GM23338 (cell line): ENCODE results near the gene COL2A1. TPM values are rescaled to one million over a fixed set of nuclear protein-coding genes. Genes with fewer than 3 reads are reported as not detected.

Source experiments
- ATAC-seq: fragments of 200-7000 bp; cut with Tn5 transposase; 3 replicates; pipeline ENCODE4 v1.9.1; 2020
- DNase-seq: peaks from one replicate; pipeline ENCODE4 v3.0.0-alpha.2; 2015; ENCODE audit warnings: low spot score
- H2AFZ ChIP-seq: fragments of 200-600 bp; sonication (generic); 2 replicates; pipeline ENCODE4 v1.8.0; 2016; ENCODE audit warnings: antibody characterized with exemption, mild to moderate bottlenecking, moderate library complexity
- H3F3A ChIP-seq: fragments of 200-600 bp; sonication (generic); replicated peaks from 2 replicates; pipeline ENCODE4 v1.8.0; 2017; ENCODE audit warnings: antibody characterized with exemption, mixed run types, low read depth
- H3K27ac ChIP-seq: fragments of 200-600 bp; sonication (generic); 2 replicates; pipeline ENCODE4 v1.6.1; 2016; ENCODE audit warnings: low read depth
- H3K27me3 ChIP-seq: fragments of 200-600 bp; sonication (generic); 2 replicates; pipeline ENCODE4 v1.8.0; 2016; ENCODE audit warnings: mild to moderate bottlenecking, mixed run types, moderate library complexity; ENCODE audit not compliant: insufficient read depth
- H3K36me3 ChIP-seq: fragments of 200-600 bp; sonication (generic); 2 replicates; pipeline ENCODE4 v1.8.0; 2016; ENCODE audit warnings: mild to moderate bottlenecking; ENCODE audit not compliant: insufficient read depth
- H3K4me1 ChIP-seq: fragments of 200-600 bp; sonication (generic); 2 replicates; pipeline ENCODE4 v1.8.0; 2016; ENCODE audit warnings: mild to moderate bottlenecking, moderate library complexity; ENCODE audit not compliant: insufficient read depth
- H3K4me2 ChIP-seq: fragments of 200-600 bp; sonication (generic); 2 replicates; pipeline ENCODE4 v1.7.1; 2017; ENCODE audit warnings: mixed run types
- H3K4me3 ChIP-seq: fragments of 200-600 bp; sonication (generic); 2 replicates; pipeline ENCODE4 v1.6.1; 2016; ENCODE audit warnings: mixed run types
- H3K79me2 ChIP-seq: fragments of 200-600 bp; sonication (generic); replicated peaks from 2 replicates; pipeline ENCODE4 v1.8.0; 2017; ENCODE audit warnings: mild to moderate bottlenecking; ENCODE audit not compliant: insufficient read depth
- H3K9me2 ChIP-seq: fragments of 200-600 bp; sonication (generic); 2 replicates; pipeline ENCODE4 v1.8.0; 2017; ENCODE audit not compliant: insufficient read depth
- H4K20me1 ChIP-seq: fragments of 200-600 bp; sonication (generic); replicated peaks from 2 replicates; pipeline ENCODE4 v1.8.0; 2017; ENCODE audit warnings: mild to moderate bottlenecking; ENCODE audit not compliant: insufficient read depth
- H3K27ac Mint-ChIP-seq: 2 replicates; pipeline ENCODE4 v1.8.0; 2020; ENCODE audit warnings: inconsistent platforms, mild to moderate bottlenecking, moderate library complexity, mixed read lengths
- H3K27me3 Mint-ChIP-seq: 3 replicates; pipeline ENCODE4 v1.8.0; 2022; ENCODE audit warnings: low read depth, mild to moderate bottlenecking, moderate library complexity, mixed read lengths, inconsistent platforms; ENCODE audit not compliant: insufficient read depth, poor library complexity
- H3K36me3 Mint-ChIP-seq: 3 replicates; pipeline ENCODE4 v1.8.0; 2021; ENCODE audit warnings: low read depth, mild to moderate bottlenecking, inconsistent platforms, moderate library complexity, mixed read lengths
- H3K4me1 Mint-ChIP-seq: 3 replicates; pipeline ENCODE4 v1.8.0; 2020; ENCODE audit warnings: mild to moderate bottlenecking, inconsistent platforms, mixed read lengths
- H3K4me3 Mint-ChIP-seq: 3 replicates; pipeline ENCODE4 v1.8.0; 2021; ENCODE audit warnings: moderate library complexity, mild to moderate bottlenecking, inconsistent platforms, mixed read lengths
- H3K9me3 Mint-ChIP-seq: 3 replicates; pipeline ENCODE4 v1.8.0; 2020; ENCODE audit warnings: moderate library complexity, mild to moderate bottlenecking, inconsistent platforms, mixed read lengths
- CREB1 ChIP-seq: fragments of 250-450 bp; sonication (Bioruptor Pico); IDR thresholded peaks from 2 replicates; pipeline ENCODE4 v1.5.0; 2020; ENCODE audit warnings: low read depth, mild to moderate bottlenecking, moderate library complexity
- POLR2AphosphoS5 ChIP-seq: IDR thresholded peaks from 2 replicates; pipeline ENCODE4 v1.6.1; 2016; ENCODE audit warnings: antibody characterized with exemption, low read depth
- polyA plus RNA-seq: library from polyadenylated mRNA; unstranded; fragments of >200 nt; fragmentation: Nextera tagmentation; extraction: Ambion mirVana; gene quantifications from 2 replicates; pipeline ENCODE4 v1.2.1, GENCODE V29; 2016
- total RNA-seq: library from RNA; depleted of rRNA; stranded (reverse); fragments of >200 nt; shearing (Covaris generic); gene quantifications from 2 replicates; pipeline ENCODE4 v1.2.3, GENCODE V29; 2014
- TF ChIP-seq, protein P1 (sequence below): fragments of 250-450 bp; sonication (Bioruptor Pico); IDR thresholded peaks from 2 replicates; pipeline ENCODE4 v1.5.0; 2020; ENCODE audit warnings: mild to moderate bottlenecking, moderate library complexity
- TF ChIP-seq, protein P2 (sequence below): IDR thresholded peaks from one replicate; pipeline ENCODE4 v1.6.1; 2018; ENCODE audit warnings: antibody characterized with exemption; ENCODE audit not compliant: unreplicated experiment

The COL2A1 gene
- total and polyA plus RNA-seq, 2 experiments from 2014 or later: 7.0 to 24.6 TPM

DNA sequence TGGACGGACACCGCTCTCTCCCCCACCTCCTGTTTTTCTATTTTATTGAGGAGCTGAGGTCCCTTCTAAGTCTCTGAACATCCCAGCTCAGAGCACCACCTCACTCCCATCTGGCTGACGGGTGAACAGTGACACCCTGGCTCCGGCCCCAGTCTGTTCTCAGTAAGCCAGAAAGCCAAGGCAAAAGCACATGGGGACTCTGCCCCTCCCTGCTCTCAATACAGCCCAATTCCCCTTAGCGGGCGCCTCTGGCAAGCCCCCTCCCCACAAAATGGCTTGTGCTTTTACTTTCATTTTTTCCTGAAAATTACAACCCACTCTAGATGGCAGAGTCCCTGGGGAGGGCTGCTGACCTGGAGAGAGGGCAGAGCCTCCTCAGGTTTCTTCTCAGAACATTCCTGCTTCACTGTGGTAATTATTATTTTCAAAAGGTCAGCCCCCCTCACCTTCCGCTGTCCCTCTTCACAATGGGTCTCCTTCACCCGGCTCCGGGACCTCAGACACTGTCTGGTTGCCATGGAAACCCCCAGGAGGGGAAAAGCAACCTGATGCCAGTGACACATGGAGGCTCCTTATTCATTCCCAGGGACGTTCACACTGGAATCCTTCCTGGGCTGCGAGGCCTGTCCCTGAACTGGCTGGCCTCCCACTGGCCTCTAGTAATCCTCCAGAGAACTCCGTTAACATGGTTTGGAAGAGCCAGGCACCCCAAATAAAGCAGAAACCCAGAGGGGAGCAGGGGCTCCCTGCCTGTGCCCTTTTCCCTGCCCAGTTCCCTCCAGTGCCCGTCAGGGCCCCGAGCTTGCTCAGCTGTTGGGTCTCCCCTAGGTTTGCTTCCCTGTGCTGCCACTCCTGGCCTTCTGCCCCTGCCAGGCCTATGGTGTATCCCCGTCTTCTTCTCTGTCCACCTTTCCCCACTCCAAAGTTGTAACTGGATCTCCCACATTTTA lies 15.9 kb downstream of the COL2A1 start:
- Histone ChIP-seq H3K9me2 (no peaks in the 10 kb centered on the region), H3K36me3 (no peaks in the 10 kb centered on the region), H3K4me1 (peaks cover 4% of the 10 kb centered on the region; the same call in 1 of the 2 replicates), H3K4me2 (no peak overlapping the region), H3K79me2 (no peaks in the 10 kb centered on the region), H2AFZ (no peak overlapping the region), H3F3A (no peaks in the 10 kb centered on the region), H3K4me3 (no peak overlapping the region), H3K27me3 (0 out of 2 replicates have a peak, but pooled peaks cover 4% of the 10 kb centered on the region), H3K27ac (no peak overlapping the region), H4K20me1 (no peaks in the 10 kb centered on the region; the same call in 1 of the 2 replicates)
- Mint-ChIP-seq H3K9me3 (no peaks in the 10 kb centered on the region), H3K4me3 (0 out of 3 replicates have a peak overlapping the region, but pooled peaks have one; percentile 4), H3K27ac (no peak overlapping the region), H3K27me3 (peaks cover 38% of the 10 kb centered on the region), H3K4me1 (peaks cover 15% of the 10 kb centered on the region), H3K36me3 (no peaks in the 10 kb centered on the region; the same call in 2 of the 3 replicates)
- TF ChIP-seq, protein P1, sequence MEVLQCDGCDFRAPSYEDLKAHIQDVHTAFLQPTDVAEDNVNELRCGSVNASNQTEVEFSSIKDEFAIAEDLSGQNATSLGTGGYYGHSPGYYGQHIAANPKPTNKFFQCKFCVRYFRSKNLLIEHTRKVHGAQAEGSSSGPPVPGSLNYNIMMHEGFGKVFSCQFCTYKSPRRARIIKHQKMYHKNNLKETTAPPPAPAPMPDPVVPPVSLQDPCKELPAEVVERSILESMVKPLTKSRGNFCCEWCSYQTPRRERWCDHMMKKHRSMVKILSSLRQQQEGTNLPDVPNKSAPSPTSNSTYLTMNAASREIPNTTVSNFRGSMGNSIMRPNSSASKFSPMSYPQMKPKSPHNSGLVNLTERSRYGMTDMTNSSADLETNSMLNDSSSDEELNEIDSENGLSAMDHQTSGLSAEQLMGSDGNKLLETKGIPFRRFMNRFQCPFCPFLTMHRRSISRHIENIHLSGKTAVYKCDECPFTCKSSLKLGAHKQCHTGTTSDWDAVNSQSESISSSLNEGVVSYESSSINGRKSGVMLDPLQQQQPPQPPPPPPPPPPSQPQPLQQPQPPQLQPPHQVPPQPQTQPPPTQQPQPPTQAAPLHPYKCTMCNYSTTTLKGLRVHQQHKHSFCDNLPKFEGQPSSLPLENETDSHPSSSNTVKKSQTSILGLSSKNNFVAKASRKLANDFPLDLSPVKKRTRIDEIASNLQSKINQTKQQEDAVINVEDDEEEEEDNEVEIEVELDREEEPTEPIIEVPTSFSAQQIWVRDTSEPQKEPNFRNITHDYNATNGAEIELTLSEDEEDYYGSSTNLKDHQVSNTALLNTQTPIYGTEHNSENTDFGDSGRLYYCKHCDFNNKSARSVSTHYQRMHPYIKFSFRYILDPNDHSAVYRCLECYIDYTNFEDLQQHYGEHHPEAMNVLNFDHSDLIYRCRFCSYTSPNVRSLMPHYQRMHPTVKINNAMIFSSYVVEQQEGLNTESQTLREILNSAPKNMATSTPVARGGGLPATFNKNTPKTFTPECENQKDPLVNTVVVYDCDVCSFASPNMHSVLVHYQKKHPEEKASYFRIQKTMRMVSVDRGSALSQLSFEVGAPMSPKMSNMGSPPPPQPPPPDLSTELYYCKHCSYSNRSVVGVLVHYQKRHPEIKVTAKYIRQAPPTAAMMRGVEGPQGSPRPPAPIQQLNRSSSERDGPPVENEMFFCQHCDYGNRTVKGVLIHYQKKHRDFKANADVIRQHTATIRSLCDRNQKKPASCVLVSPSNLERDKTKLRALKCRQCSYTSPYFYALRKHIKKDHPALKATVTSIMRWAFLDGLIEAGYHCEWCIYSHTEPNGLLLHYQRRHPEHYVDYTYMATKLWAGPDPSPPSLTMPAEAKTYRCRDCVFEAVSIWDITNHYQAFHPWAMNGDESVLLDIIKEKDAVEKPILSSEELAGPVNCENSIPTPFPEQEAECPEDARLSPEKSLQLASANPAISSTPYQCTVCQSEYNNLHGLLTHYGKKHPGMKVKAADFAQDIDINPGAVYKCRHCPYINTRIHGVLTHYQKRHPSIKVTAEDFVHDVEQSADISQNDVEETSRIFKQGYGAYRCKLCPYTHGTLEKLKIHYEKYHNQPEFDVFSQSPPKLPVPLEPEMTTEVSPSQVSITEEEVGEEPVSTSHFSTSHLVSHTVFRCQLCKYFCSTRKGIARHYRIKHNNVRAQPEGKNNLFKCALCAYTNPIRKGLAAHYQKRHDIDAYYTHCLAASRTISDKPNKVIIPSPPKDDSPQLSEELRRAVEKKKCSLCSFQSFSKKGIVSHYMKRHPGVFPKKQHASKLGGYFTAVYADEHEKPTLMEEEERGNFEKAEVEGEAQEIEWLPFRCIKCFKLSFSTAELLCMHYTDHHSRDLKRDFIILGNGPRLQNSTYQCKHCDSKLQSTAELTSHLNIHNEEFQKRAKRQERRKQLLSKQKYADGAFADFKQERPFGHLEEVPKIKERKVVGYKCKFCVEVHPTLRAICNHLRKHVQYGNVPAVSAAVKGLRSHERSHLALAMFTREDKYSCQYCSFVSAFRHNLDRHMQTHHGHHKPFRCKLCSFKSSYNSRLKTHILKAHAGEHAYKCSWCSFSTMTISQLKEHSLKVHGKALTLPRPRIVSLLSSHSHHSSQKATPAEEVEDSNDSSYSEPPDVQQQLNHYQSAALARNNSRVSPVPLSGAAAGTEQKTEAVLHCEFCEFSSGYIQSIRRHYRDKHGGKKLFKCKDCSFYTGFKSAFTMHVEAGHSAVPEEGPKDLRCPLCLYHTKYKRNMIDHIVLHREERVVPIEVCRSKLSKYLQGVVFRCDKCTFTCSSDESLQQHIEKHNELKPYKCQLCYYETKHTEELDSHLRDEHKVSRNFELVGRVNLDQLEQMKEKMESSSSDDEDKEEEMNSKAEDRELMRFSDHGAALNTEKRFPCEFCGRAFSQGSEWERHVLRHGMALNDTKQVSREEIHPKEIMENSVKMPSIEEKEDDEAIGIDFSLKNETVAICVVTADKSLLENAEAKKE (CRISPR knock-in tag): no peak
- TF ChIP-seq POLR2AphosphoS5: no peak
- ATAC-seq (peak; percentile 80), DNase-seq (peak; percentile 76)

DNA sequence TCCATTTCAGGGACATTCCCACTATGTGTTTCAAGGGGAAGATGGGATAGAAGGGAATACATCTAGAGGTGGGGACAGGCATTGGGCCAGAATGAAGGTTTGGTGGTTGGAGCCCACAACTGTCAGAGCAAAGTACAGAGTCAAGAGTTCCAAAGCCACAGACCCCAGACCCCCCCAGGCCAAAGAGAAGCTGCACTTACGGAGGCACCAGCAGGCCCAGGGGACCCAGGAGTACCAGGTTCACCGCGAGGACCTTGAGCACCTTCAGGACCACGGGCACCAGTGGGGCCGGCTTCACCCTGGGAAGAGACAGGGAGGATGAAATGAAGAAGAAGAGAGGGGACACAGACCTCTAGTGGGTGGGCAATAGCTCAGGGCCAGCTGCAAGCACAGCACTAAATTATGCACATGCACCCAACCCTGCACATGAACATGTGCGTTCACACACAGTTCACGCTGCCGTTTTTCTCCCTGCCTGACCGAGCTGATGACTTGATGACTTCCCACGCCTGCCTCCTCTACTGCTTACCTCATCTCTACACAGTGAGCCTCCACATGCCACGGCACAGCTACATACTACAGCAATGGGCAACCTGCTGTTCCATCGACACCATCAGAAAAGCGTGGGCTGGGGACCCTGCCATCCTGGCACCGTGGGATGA lies 16.7 kb downstream of the COL2A1 start:
- peaks cover 15% of the 10 kb centered on the region for H3K4me1 Mint-ChIP-seq
- no peaks in the 10 kb centered on the region for H3K9me3 Mint-ChIP-seq
- Histone ChIP-seq H3K27ac (no peak overlapping the region), H3K4me2 (no peak overlapping the region), H4K20me1 (no peaks in the 10 kb centered on the region; the same call in 1 of the 2 replicates), H3K79me2 (no peaks in the 10 kb centered on the region), H3K4me3 (no peak overlapping the region), H3K4me1 (peaks cover 4% of the 10 kb centered on the region; the same call in 1 of the 2 replicates), H3K36me3 (no peaks in the 10 kb centered on the region), H2AFZ (no peak overlapping the region), H3K27me3 (no peaks in the 10 kb centered on the region), H3F3A (no peaks in the 10 kb centered on the region), H3K9me2 (no peaks in the 10 kb centered on the region)
- no peak for DNase-seq
- no peaks in the 10 kb centered on the region; the same call in 2 of the 3 replicates for H3K36me3 Mint-ChIP-seq
- peaks cover 40% of the 10 kb centered on the region for H3K27me3 Mint-ChIP-seq
- TF ChIP-seq CREB1 (CRISPR knock-in tag): no peak
- TF ChIP-seq, protein P2, sequence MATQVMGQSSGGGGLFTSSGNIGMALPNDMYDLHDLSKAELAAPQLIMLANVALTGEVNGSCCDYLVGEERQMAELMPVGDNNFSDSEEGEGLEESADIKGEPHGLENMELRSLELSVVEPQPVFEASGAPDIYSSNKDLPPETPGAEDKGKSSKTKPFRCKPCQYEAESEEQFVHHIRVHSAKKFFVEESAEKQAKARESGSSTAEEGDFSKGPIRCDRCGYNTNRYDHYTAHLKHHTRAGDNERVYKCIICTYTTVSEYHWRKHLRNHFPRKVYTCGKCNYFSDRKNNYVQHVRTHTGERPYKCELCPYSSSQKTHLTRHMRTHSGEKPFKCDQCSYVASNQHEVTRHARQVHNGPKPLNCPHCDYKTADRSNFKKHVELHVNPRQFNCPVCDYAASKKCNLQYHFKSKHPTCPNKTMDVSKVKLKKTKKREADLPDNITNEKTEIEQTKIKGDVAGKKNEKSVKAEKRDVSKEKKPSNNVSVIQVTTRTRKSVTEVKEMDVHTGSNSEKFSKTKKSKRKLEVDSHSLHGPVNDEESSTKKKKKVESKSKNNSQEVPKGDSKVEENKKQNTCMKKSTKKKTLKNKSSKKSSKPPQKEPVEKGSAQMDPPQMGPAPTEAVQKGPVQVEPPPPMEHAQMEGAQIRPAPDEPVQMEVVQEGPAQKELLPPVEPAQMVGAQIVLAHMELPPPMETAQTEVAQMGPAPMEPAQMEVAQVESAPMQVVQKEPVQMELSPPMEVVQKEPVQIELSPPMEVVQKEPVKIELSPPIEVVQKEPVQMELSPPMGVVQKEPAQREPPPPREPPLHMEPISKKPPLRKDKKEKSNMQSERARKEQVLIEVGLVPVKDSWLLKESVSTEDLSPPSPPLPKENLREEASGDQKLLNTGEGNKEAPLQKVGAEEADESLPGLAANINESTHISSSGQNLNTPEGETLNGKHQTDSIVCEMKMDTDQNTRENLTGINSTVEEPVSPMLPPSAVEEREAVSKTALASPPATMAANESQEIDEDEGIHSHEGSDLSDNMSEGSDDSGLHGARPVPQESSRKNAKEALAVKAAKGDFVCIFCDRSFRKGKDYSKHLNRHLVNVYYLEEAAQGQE: no peak
- H3K27ac Mint-ChIP-seq: no peak overlapping the region
- ATAC-seq: no peak
- no peak overlapping the region for H3K4me3 Mint-ChIP-seq
